ENCODE measurements around the gene PDE6D.

The PDE6D gene

GRCh38 chr2:231726276-231726675 is 54.8 kb downstream of the PDE6D start:
- Histone ChIP-seq H4K20me1 (ENCODE audit: insufficient read depth) (no peaks in the 10 kb centered on the region), H3K79me2 (ENCODE audit: insufficient read depth, low read depth) (no peaks in the 10 kb centered on the region), H3K4me1 (ENCODE audit: low read depth, poor library complexity, severe bottlenecking) (no peaks in the 10 kb centered on the region), H3K27me3 (ENCODE audit: insufficient read depth, low read depth) (no peaks in the 10 kb centered on the region), H3K4me2 (no peak overlapping the region), H2AFZ (ENCODE audit: low read depth) (no peak overlapping the region), H3K27ac (no peak overlapping the region), H3K36me3 (ENCODE audit: insufficient read depth) (no peaks in the 10 kb centered on the region), H3K4me3 (IDR thresholded peaks at IDR 0.05; ENCODE audit: insufficient read depth, low read depth, low read length) (no peak overlapping the region), H3K9ac (no peak overlapping the region)
- no peak for TF ChIP-seq CTCF (conservative IDR thresholded peaks at IDR 0.05; ENCODE audit: low read depth, low read length)

- no peak overlapping the region for H3K4me2 ChIP-seq
- no peaks in the 10 kb centered on the region for H3K27me3 ChIP-seq (ENCODE audit: insufficient read depth, low read depth)
- TF ChIP-seq CTCF (conservative IDR thresholded peaks at IDR 0.05; ENCODE audit: low read depth, low read length), result no peak
- no peaks in the 10 kb centered on the region for H3K36me3 ChIP-seq (ENCODE audit: insufficient read depth)
- H3K4me1 ChIP-seq (ENCODE audit: low read depth, poor library complexity, severe bottlenecking), result no peaks in the 10 kb centered on the region
- H3K79me2 ChIP-seq (ENCODE audit: insufficient read depth, low read depth), result no peaks in the 10 kb centered on the region
- no peak overlapping the region for H3K27ac ChIP-seq
- H3K4me3 ChIP-seq (IDR thresholded peaks at IDR 0.05; ENCODE audit: insufficient read depth, low read depth, low read length), result no peak overlapping the region
- H3K9ac ChIP-seq, result no peak overlapping the region
- no peaks in the 10 kb centered on the region for H4K20me1 ChIP-seq (ENCODE audit: insufficient read depth)
- no peak overlapping the region for H2AFZ ChIP-seq (ENCODE audit: low read depth)
Measured at GRCh38 chr2:231725476-231725875, 55.6 kb downstream of the PDE6D start.

- no peak for TF ChIP-seq CTCF (conservative IDR thresholded peaks at IDR 0.05; ENCODE audit: low read depth, low read length)
- no peak overlapping the region for H2AFZ ChIP-seq (ENCODE audit: low read depth)
- no peaks in the 10 kb centered on the region for H3K27me3 ChIP-seq (ENCODE audit: insufficient read depth, low read depth)
- no peaks in the 10 kb centered on the region for H3K79me2 ChIP-seq (ENCODE audit: insufficient read depth, low read depth)
- H3K4me3 ChIP-seq (IDR thresholded peaks at IDR 0.05; ENCODE audit: insufficient read depth, low read depth, low read length), result no peak overlapping the region
- no peak overlapping the region for H3K9ac ChIP-seq
- H3K4me2 ChIP-seq, result no peak overlapping the region
- no peaks in the 10 kb centered on the region for H3K4me1 ChIP-seq (ENCODE audit: low read depth, poor library complexity, severe bottlenecking)
- no peaks in the 10 kb centered on the region for H4K20me1 ChIP-seq (ENCODE audit: insufficient read depth)
- H3K27ac ChIP-seq, result no peak overlapping the region
- H3K36me3 ChIP-seq (ENCODE audit: insufficient read depth), result no peaks in the 10 kb centered on the region
Measured at GRCh38 chr2:231722721-231723307, 58.3 kb downstream of the PDE6D start.

- H3K4me2 ChIP-seq, result no peak overlapping the region
- no peak for TF ChIP-seq CTCF (conservative IDR thresholded peaks at IDR 0.05; ENCODE audit: low read depth, low read length)
- no peaks in the 10 kb centered on the region for H3K4me1 ChIP-seq (ENCODE audit: low read depth, poor library complexity, severe bottlenecking)
- no peak overlapping the region for H3K9ac ChIP-seq
- no peak overlapping the region for H3K27ac ChIP-seq
- H4K20me1 ChIP-seq (ENCODE audit: insufficient read depth), result no peaks in the 10 kb centered on the region
- H3K36me3 ChIP-seq (ENCODE audit: insufficient read depth), result no peaks in the 10 kb centered on the region
- H2AFZ ChIP-seq (ENCODE audit: low read depth), result no peak overlapping the region
- H3K79me2 ChIP-seq (ENCODE audit: insufficient read depth, low read depth), result no peaks in the 10 kb centered on the region
- H3K4me3 ChIP-seq (IDR thresholded peaks at IDR 0.05; ENCODE audit: insufficient read depth, low read depth, low read length), result no peak overlapping the region
- H3K27me3 ChIP-seq (ENCODE audit: insufficient read depth, low read depth), result no peaks in the 10 kb centered on the region
Measured at GRCh38 chr2:231720987-231721966, 59.8 kb downstream of the PDE6D start.
